HepG2 (cell line): ENCODE results near the gene CELSR2. TPM values are rescaled to one million over a fixed set of nuclear protein-coding genes. Genes with fewer than 3 reads are reported as not detected.

Experiments used
- ARNTL ChIP-seq: sonication (generic); formaldehyde crosslinking; IDR thresholded peaks from 2 replicates; pipeline ENCODE4 v1.4.0; 2020; ENCODE audit warnings: mild to moderate bottlenecking, missing genetic modification reagents
- CEBPG ChIP-seq: IDR thresholded peaks from 2 replicates; pipeline ENCODE4 v1.6.1; 2016
- DPF2 ChIP-seq: sonication (generic); formaldehyde crosslinking; IDR thresholded peaks from 2 replicates; pipeline ENCODE4 v1.4.0; 2020; ENCODE audit warnings: mild to moderate bottlenecking, low read depth, missing genetic modification reagents, borderline replicate concordance
- DZIP1 ChIP-seq: sonication (generic); formaldehyde crosslinking; IDR thresholded peaks from 2 replicates; pipeline ENCODE4 v1.5.0; 2020; ENCODE audit warnings: mild to moderate bottlenecking, missing genetic modification reagents
- FOXM1 ChIP-seq: sonication (generic); formaldehyde crosslinking; IDR thresholded peaks from 2 replicates; pipeline ENCODE4 v1.5.0; 2020; ENCODE audit warnings: missing genetic modification reagents
- IRF1 ChIP-seq: sonication (generic); formaldehyde crosslinking; IDR thresholded peaks from 2 replicates; pipeline ENCODE4 v1.4.0; 2020; ENCODE audit warnings: low read depth, mild to moderate bottlenecking, missing genetic modification reagents
- KDM6A ChIP-seq: IDR thresholded peaks from 2 replicates; pipeline ENCODE4 v1.6.1; 2016; ENCODE audit warnings: low read depth
- MATR3 ChIP-seq: sonication (generic); formaldehyde crosslinking; IDR thresholded peaks from 2 replicates; pipeline ENCODE4 v1.4.0; 2020; ENCODE audit warnings: missing genetic modification reagents
- MAZ ChIP-seq, 2 experiments: sonication (generic) in 1 of 2; formaldehyde crosslinking in 1 of 2; IDR thresholded peaks; 2 replicates each; pipeline versions ENCODE4 v1.5.0 to v1.6.1; 2012 to 2020; ENCODE audit warnings: low read depth in 2 of 2, mild to moderate bottlenecking in 2 of 2, borderline replicate concordance in 1 of 2, improper control_type of control experiment in 1 of 2, low read length in 1 of 2, missing genetic modification reagents in 1 of 2, moderate library complexity in 1 of 2
- PAX8 ChIP-seq: sonication (generic); formaldehyde crosslinking; IDR thresholded peaks from 2 replicates; pipeline ENCODE4 v1.8.0; 2022; ENCODE audit warnings: mild to moderate bottlenecking, missing genetic modification reagents, borderline replicate concordance
- POLR2G ChIP-seq: fragments of 200-400 bp; formaldehyde crosslinking; IDR thresholded peaks from 2 replicates; pipeline ENCODE4 v1.6.1; 2018; ENCODE audit warnings: mild to moderate bottlenecking, low read depth, low read length, moderate library complexity
- PPARG ChIP-seq: conservative IDR thresholded peaks from 2 replicates; pipeline ENCODE4 v1.6.1; 2016; ENCODE audit warnings: missing biosample characterization, missing genetic modification reagents
- PRPF4 ChIP-seq: fragments of 200-400 bp; formaldehyde crosslinking; IDR thresholded peaks from 2 replicates; pipeline ENCODE4 v1.6.1; 2016; ENCODE audit warnings: low read length, low read depth; ENCODE audit not compliant: poor library complexity, severe bottlenecking
- ZBTB39 ChIP-seq: sonication (generic); formaldehyde crosslinking; IDR thresholded peaks from 2 replicates; pipeline ENCODE4 v1.5.0; 2020; ENCODE audit warnings: missing genetic modification reagents
- ZBTB7A ChIP-seq: sonication (generic); formaldehyde crosslinking; IDR thresholded peaks from 2 replicates; pipeline ENCODE4 v1.8.0; 2022; ENCODE audit warnings: mild to moderate bottlenecking, missing genetic modification reagents
- ZBTB8A ChIP-seq: sonication (generic); formaldehyde crosslinking; IDR thresholded peaks from 2 replicates; pipeline ENCODE4 v1.4.0; 2020; ENCODE audit warnings: mild to moderate bottlenecking, low read depth, missing genetic modification reagents, borderline replicate concordance
- ZNF224 ChIP-seq: sonication (generic); formaldehyde crosslinking; IDR thresholded peaks from 2 replicates; pipeline ENCODE4 v1.5.0; 2020; ENCODE audit warnings: mild to moderate bottlenecking, missing genetic modification reagents
- ZNF280B ChIP-seq: sonication (generic); formaldehyde crosslinking; IDR thresholded peaks from 2 replicates; pipeline ENCODE4 v1.5.0; 2020; ENCODE audit warnings: missing genetic modification reagents, mild to moderate bottlenecking, borderline replicate concordance
- ZNF350 ChIP-seq: sonication (generic); formaldehyde crosslinking; IDR thresholded peaks from 2 replicates; pipeline ENCODE4 v1.4.0; 2020; ENCODE audit warnings: mild to moderate bottlenecking, low read depth, missing genetic modification reagents, borderline replicate concordance
- ZNF564 ChIP-seq: sonication (generic); formaldehyde crosslinking; IDR thresholded peaks from 2 replicates; pipeline ENCODE4 v1.8.1; 2023; ENCODE audit warnings: mild to moderate bottlenecking, missing genetic modification reagents
- ZNF710 ChIP-seq: sonication (generic); formaldehyde crosslinking; IDR thresholded peaks from 2 replicates; pipeline ENCODE4 v1.5.0; 2020; ENCODE audit warnings: mild to moderate bottlenecking, missing genetic modification reagents, borderline replicate concordance
- polyA plus RNA-seq, 8 experiments: library from polyadenylated mRNA; depleted of rRNA in 3 of 8; stranded (reverse) in 7 of 8; unstranded in 1 of 8; fragments of >200 nt; fragmentation: Illumina TruSeq in 4 of 8; extraction: Trizol in 4 of 8; gene quantifications; 2 replicates each; pipeline versions ENCODE4 v1.2.1 to v1.2.3, GENCODE V29; 2011 to 2016; ENCODE audit warnings: low read depth in 4 of 8, missing spikeins in 1 of 8, mixed read lengths in 1 of 8; ENCODE audit not compliant: insufficient read depth in 1 of 8
- total RNA-seq, 5 experiments: library from RNA; depleted of rRNA; stranded (reverse); fragments of >200 nt; fragmentation: Illumina TruSeq; extraction: Trizol; gene quantifications; 2 replicates each; pipeline ENCODE4 v1.2.3, GENCODE V29; 2016; ENCODE audit warnings: low read depth in 1 of 5

The CELSR2 gene
- total and polyA plus RNA-seq, 2 of the 13 experiments (the other 11 are each of a cell fraction or from before 2014, with no cell fraction given), result 4.0 to 6.6 TPM

- TF ChIP-seq ZNF710 (CRISPR knock-in tag) (0 out of 2 replicates have a peak, but pooled peaks have one; percentile 43), ARNTL (CRISPR knock-in tag) (no peak), ZNF224 (CRISPR knock-in tag) (no peak), IRF1 (CRISPR knock-in tag) (no peak), DPF2 (CRISPR knock-in tag) (no peak), PAX8 (CRISPR knock-in tag) (no peak), ZNF350 (CRISPR knock-in tag) (peak; percentile 22; the same call in 1 of the 2 replicates), MATR3 (no peak), CEBPG (CRISPR knock-in tag) (peak; percentile 79), ZBTB8A (no peak), ZNF564 (CRISPR knock-in tag) (no peak), PPARG (CRISPR knock-in tag) (no peak), ZBTB7A (CRISPR knock-in tag) (peak; percentile 80; the same call in 1 of the 2 replicates), PRPF4 (no peak), DZIP1 (CRISPR knock-in tag) (no peak), MAZ (IDR thresholded peaks at IDR 0.05; ENCODE audit: borderline replicate concordance, low read depth, low read length) (no peak), MAZ (CRISPR knock-in tag; IDR thresholded peaks at IDR 0.05; ENCODE audit: low read depth) (no peak), FOXM1 (CRISPR knock-in tag) (no peak), POLR2G (0 out of 2 replicates have a peak, but pooled peaks have one; percentile 35), ZNF280B (CRISPR knock-in tag) (0 out of 2 replicates have a peak, but pooled peaks have one; percentile 18), ZBTB39 (CRISPR knock-in tag) (no peak), KDM6A (CRISPR knock-in tag) (no peak)
Observed at GRCh38 chr1:109306832-109307273, 57.5 kb downstream of the CELSR2 start, which contains the start of gene MYBPHL (continued).
